ENCODE measurements around the gene LSM7.

- TF ChIP-seq CTCF (IDR thresholded peaks at IDR 0.05) (peak in 1 of 2 donors; percentile 6), POLR2A (IDR thresholded peaks at IDR 0.05) (no peak), POLR2AphosphoS5 (IDR thresholded peaks at IDR 0.05) (no peak), EP300 (IDR thresholded peaks at IDR 0.05) (no peak)
Observed at GRCh38 chr19:2357279-2358206, 29.2 kb upstream of the LSM7 start.
